ENCODE measurements around the gene KCNV2.

DNA sequence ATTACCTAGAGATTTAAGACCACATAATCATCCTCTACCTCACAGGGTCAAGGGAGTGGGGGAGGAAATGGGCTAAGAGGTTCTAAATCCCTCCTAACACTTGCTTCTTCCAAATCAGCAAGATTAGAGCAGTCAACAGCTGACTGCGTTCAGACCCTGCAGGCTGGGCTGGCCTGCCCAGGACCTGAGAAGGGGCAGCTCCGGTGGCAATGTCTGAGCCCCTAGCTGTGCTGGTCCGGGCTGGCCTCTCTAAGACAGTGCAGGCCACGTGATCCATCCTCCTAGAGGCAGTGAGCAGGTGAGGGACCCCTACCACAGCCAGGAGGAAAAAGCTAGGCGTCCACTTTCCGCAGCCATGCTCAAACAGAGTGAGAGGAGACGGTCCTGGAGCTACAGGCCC, at the start of gene KCNV2:
- TF ChIP-seq CTCF (IDR thresholded peaks at IDR 0.05) (no peak), POLR2AphosphoS5 (IDR thresholded peaks at IDR 0.05) (no peak), POLR2A (IDR thresholded peaks at IDR 0.05) (no peak)
